OCI-LY1 (cell line): ENCODE data around the gene TAX1BP1.

ENCODE experiments used
- EZH2 ChIP-seq: fragments of 200-600 bp; sonication (generic), shearing (Covaris generic); IDR thresholded peaks from 2 replicates; pipeline ENCODE4 v1.8.0; 2017; ENCODE audit warnings: borderline replicate concordance, mixed run types, mild to moderate bottlenecking, antibody characterized with exemption, low read length, moderate library complexity, mixed read lengths
- TF ChIP-seq, protein P1 (sequence below): fragments of 200-600 bp; sonication (generic), shearing (Covaris generic); IDR thresholded peaks from 2 replicates; pipeline ENCODE4 v1.5.1; 2017; ENCODE audit warnings: mild to moderate bottlenecking, antibody characterized with exemption, low read length, moderate library complexity, mixed read lengths

DNA sequence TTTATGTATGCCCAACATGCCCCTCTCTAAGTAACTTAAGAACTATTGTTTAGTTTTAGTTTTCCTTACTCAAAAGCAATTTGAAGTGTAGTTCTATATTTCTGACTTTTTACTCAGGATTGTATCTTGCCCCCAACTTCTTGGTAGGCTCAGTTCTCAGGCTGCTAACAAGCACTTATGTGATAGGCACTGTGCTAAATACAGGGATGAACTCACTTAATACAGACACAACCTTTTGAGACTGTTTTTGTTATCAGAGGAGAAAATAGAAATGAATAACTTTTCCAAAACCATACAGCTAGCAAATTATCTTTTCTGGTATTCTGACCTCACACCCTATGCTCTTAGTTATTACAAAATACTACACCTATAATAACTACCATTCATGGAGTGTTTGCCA, 16.3 kb downstream of the TAX1BP1 start:
- TF ChIP-seq, protein P1, sequence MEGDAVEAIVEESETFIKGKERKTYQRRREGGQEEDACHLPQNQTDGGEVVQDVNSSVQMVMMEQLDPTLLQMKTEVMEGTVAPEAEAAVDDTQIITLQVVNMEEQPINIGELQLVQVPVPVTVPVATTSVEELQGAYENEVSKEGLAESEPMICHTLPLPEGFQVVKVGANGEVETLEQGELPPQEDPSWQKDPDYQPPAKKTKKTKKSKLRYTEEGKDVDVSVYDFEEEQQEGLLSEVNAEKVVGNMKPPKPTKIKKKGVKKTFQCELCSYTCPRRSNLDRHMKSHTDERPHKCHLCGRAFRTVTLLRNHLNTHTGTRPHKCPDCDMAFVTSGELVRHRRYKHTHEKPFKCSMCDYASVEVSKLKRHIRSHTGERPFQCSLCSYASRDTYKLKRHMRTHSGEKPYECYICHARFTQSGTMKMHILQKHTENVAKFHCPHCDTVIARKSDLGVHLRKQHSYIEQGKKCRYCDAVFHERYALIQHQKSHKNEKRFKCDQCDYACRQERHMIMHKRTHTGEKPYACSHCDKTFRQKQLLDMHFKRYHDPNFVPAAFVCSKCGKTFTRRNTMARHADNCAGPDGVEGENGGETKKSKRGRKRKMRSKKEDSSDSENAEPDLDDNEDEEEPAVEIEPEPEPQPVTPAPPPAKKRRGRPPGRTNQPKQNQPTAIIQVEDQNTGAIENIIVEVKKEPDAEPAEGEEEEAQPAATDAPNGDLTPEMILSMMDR = no peak
- TF ChIP-seq EZH2 = no peak
